Glutamatergic neuron (in vitro differentiated cells): ENCODE data around the gene ART3. TPM values are rescaled to one million over a fixed set of nuclear protein-coding genes. Genes with fewer than 3 reads are reported as not detected.

Source experiments
- DNase-seq: peaks from one replicate; pipeline ENCODE4 v3.0.0; 2022
- H3K27ac Mint-ChIP-seq: one replicate; pipeline ENCODE4 v1.8.0; 2020; ENCODE audit warnings: mild to moderate bottlenecking, mixed read lengths, inconsistent platforms; ENCODE audit not compliant: unreplicated experiment
- H3K27me3 Mint-ChIP-seq: one replicate; pipeline ENCODE4 v1.8.0; 2020; ENCODE audit warnings: mild to moderate bottlenecking, moderate library complexity, mixed read lengths, inconsistent platforms; ENCODE audit not compliant: unreplicated experiment
- H3K36me3 Mint-ChIP-seq: one replicate; pipeline ENCODE4 v1.8.0; 2020; ENCODE audit warnings: mild to moderate bottlenecking, mixed read lengths, inconsistent platforms; ENCODE audit not compliant: unreplicated experiment
- H3K4me1 Mint-ChIP-seq: one replicate; pipeline ENCODE4 v1.8.0; 2020; ENCODE audit warnings: mild to moderate bottlenecking, low read depth, mixed read lengths, inconsistent platforms; ENCODE audit not compliant: unreplicated experiment
- H3K4me3 Mint-ChIP-seq: one replicate; pipeline ENCODE4 v1.8.0; 2020; ENCODE audit warnings: mild to moderate bottlenecking, mixed read lengths, inconsistent platforms; ENCODE audit not compliant: unreplicated experiment
- H3K9me3 Mint-ChIP-seq: one replicate; pipeline ENCODE4 v1.8.0; 2020; ENCODE audit warnings: mild to moderate bottlenecking, moderate library complexity, mixed read lengths, inconsistent platforms; ENCODE audit not compliant: unreplicated experiment
- long read RNA-seq: library from polyadenylated mRNA; unstranded; transcript quantifications from one replicate; pipeline ENCODE4 v2.0.0, GENCODE V29; 2020; ENCODE audit not compliant: unreplicated experiment
- total RNA-seq: library from RNA; stranded (reverse); fragmentation: NEBNext Ultra II Directional; extraction: Animal tissue kit (Norgen Biotek cat#: 25700); gene quantifications from one replicate; pipeline ENCODE4 v1.2.1, GENCODE V29; 2021; ENCODE audit not compliant: unreplicated experiment
- TF ChIP-seq, protein P1 (sequence below): fragments of 200-600 bp; sonication (generic); IDR thresholded peaks from one replicate; pipeline ENCODE4 v1.5.0; 2021; ENCODE audit not compliant: partially characterized antibody, unreplicated experiment

The ART3 gene, protein sequence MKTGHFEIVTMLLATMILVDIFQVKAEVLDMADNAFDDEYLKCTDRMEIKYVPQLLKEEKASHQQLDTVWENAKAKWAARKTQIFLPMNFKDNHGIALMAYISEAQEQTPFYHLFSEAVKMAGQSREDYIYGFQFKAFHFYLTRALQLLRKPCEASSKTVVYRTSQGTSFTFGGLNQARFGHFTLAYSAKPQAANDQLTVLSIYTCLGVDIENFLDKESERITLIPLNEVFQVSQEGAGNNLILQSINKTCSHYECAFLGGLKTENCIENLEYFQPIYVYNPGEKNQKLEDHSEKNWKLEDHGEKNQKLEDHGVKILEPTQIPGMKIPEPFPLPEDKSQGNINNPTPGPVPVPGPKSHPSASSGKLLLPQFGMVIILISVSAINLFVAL
- not detected for total RNA-seq
- long read RNA-seq = 0 reads

DNA sequence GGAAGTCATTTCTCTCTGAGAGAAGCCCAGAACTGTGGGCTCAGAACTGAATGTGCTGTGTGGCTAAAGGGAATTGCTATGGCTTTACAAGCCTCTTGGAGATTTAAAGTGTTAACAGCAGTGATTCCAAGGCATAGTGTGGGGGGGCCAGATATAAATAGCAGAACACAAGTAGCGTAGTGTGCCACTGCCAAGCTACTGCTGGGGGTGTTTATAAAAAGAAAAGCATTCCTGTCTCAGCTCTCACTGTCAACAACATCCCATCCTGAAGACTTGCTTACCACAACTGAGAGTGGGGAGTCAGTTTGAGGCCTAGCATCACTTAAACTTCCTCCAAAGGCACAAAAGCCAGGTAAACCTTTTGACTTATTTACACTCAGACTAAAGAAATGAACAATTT lies at the start of gene ART3:
Gene ART3, plus strand, starts transcription at position 242 of the 400 bp plus-strand sequence. CDS start 1,181 bp downstream, outside the sequence.
- DNase-seq = no peak
- Mint-ChIP-seq H3K27ac (no peak within 1 kb of the TSS), H3K36me3 (no peaks in the 10 kb centered on the region), H3K27me3 (no peaks in the 10 kb centered on the region), H3K4me1 (no peaks in the 10 kb centered on the region), H3K4me3 (no peak within 1 kb of the TSS), H3K9me3 (no peaks in the 10 kb centered on the region)
- TF ChIP-seq, protein P1, sequence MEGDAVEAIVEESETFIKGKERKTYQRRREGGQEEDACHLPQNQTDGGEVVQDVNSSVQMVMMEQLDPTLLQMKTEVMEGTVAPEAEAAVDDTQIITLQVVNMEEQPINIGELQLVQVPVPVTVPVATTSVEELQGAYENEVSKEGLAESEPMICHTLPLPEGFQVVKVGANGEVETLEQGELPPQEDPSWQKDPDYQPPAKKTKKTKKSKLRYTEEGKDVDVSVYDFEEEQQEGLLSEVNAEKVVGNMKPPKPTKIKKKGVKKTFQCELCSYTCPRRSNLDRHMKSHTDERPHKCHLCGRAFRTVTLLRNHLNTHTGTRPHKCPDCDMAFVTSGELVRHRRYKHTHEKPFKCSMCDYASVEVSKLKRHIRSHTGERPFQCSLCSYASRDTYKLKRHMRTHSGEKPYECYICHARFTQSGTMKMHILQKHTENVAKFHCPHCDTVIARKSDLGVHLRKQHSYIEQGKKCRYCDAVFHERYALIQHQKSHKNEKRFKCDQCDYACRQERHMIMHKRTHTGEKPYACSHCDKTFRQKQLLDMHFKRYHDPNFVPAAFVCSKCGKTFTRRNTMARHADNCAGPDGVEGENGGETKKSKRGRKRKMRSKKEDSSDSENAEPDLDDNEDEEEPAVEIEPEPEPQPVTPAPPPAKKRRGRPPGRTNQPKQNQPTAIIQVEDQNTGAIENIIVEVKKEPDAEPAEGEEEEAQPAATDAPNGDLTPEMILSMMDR = no peak

DNA sequence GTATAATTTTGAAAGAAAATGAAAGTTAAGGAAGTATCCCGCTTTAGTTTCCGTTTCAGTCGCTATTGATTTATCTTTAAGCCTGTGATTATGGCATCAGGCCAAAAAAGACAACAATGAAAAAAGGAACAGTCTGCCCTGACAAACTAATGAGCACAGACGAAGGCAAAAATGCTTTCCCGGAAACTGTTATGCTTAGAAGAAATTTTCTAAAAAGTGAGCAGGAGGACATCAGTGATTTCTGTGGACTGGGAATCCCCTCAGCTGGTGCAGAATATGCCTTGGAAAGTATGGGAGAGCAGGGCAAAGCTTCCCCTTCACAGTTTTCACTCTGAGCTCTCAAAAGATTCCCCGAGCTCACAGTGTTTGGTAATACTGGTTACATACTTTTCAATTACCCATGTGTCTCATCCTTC lies 46.2 kb upstream of the ART3 start:
- Mint-ChIP-seq H3K4me1 (no peaks in the 10 kb centered on the region), H3K4me3 (no peak overlapping the region), H3K27ac (no peak overlapping the region), H3K36me3 (no peaks in the 10 kb centered on the region), H3K9me3 (no peaks in the 10 kb centered on the region), H3K27me3 (peaks cover 3% of the 10 kb centered on the region)
- no peak for DNase-seq
- TF ChIP-seq, protein P1 = no peak

DNA sequence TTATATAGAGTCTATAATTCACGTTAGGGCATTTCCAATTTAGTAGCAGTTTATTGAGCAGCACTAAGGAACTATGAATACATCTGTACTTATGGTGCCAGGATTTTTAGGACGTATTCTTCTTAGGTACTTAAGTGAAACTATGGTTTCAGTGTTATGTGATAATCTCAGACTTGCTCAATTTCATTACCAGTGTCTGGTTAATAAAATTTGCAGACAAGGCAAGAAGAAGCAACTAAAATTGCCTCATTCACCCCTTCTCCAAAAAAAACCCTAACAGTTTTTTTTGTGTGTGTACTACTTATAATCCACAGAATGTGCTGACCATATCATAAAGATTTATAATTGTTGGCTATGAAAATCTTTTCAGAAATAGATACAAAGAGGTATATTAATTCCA lies 45.2 kb upstream of the ART3 start:
- H3K9me3 Mint-ChIP-seq = no peaks in the 10 kb centered on the region
- no peak overlapping the region for H3K27ac Mint-ChIP-seq
- no peaks in the 10 kb centered on the region for H3K4me1 Mint-ChIP-seq
- H3K4me3 Mint-ChIP-seq = no peak overlapping the region
- TF ChIP-seq, protein P1 = no peak
- H3K27me3 Mint-ChIP-seq = peaks cover 3% of the 10 kb centered on the region
- DNase-seq = no peak
- H3K36me3 Mint-ChIP-seq = no peaks in the 10 kb centered on the region

DNA sequence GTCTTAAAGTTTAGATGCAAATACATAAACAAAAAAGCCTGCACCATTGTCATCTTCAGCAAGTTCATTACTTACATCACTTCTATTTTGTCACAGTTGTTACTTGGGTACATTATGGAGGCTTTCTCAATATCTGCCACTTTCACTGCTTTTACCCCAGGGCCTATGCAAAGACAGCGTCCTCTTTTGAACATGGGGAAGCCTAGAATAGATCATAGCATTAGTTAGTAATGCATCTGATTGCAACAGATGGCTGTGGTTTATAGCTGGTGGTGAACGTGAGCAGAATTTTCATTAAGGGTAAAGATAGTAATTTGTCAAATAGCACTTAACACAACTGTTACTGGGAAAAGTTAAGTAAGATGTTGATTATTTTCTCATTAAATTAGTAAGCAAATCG lies 39.4 kb upstream of the ART3 start:
- Mint-ChIP-seq H3K27me3 (peaks cover 3% of the 10 kb centered on the region), H3K4me1 (peaks cover 12% of the 10 kb centered on the region), H3K4me3 (no peak overlapping the region), H3K36me3 (no peaks in the 10 kb centered on the region), H3K27ac (no peak overlapping the region), H3K9me3 (no peaks in the 10 kb centered on the region)
- TF ChIP-seq, protein P1 = no peak
- no peak for DNase-seq

DNA sequence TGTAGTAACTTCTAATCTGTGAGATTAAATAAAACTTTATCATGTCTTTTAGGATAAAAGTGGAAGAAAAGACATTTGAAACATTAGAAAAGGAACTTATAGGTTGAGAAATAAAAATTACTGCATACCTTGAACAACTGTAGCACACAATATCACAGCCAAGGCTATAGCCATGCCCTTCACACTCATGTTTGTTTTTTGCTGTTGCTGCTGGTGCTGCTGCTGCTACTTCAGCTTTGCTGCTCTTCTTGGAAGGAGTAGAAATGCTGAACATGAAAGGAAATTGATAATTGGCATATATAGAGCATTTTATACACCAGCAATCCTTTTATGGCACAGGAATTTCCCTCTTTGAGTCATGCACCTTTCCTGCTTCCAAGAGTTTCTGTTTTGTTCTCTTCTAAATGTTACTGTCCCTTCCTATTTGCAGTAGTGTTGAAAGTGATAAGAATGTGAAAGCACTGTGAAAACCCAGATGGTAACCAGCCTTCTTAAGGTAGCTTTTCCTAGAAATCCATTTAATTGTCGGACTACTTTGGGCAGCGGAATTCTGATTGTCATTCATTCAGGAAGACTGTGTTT lies 38.6 kb upstream of the ART3 start, which contains the start of gene CXCL11:
Gene CXCL11, minus strand, starts transcription at position 272 of the 582 bp plus-strand sequence. Its CDS starts 83 bp downstream, at position 189.
- H3K27ac Mint-ChIP-seq = no peak within 1 kb of the TSS
- TF ChIP-seq, protein P1 = no peak
- peaks cover 12% of the 10 kb centered on the region for H3K4me1 Mint-ChIP-seq
- H3K36me3 Mint-ChIP-seq = no peaks in the 10 kb centered on the region
- DNase-seq = no peak
- H3K27me3 Mint-ChIP-seq = peaks cover 1% of the 10 kb centered on the region
- no peaks in the 10 kb centered on the region for H3K9me3 Mint-ChIP-seq
- H3K4me3 Mint-ChIP-seq = no peak within 1 kb of the TSS
